HepG2 (cell line): Measurements from ENCODE around the gene TMEM204. TPM values are rescaled to one million over a fixed set of nuclear protein-coding genes. Genes with fewer than 3 reads are reported as not detected.

ENCODE experiments used
- ATAC-seq: fragments of 200-7000 bp; cut with Tn5 transposase; 3 replicates; pipeline ENCODE4 v1.9.1; 2020; ENCODE audit warnings: mild to moderate bottlenecking, moderate library complexity
- BruUV-seq: library from RNA; stranded (reverse); fragments of 400-500 nt; replicated peaks from 2 replicates; lab custom pipeline; 2021; lab: Mats Ljungman, UMichigan
- CTCF ChIA-PET: fragments of 300-600 bp; formaldehyde crosslinking; extraction: SDS; loops from one replicate; lab custom pipeline; 2021; ENCODE audit warnings: low total read pairs, inconsistent platforms, low intra/inter-chr PET ratio; lab: Yijun Ruan, JAX
- POLR2A ChIA-PET: fragments of 350-600 bp; sonication (Branson Sonifier 250); formaldehyde crosslinking; loops from one replicate; lab custom pipeline; 2020; ENCODE audit warnings: antibody characterized with exemption, inconsistent platforms; lab: Yijun Ruan, JAX
- DNase-seq: peaks from one replicate; pipeline ENCODE4 v3.0.0-alpha.2; 2015; ENCODE audit warnings: low spot score
- FAIRE-seq: peaks from 3 replicates; lab custom pipeline; 2011; peaks lifted over from hg19 to GRCh38; lab: Jason Lieb, UNC
- H2AFZ ChIP-seq: one replicate; pipeline ENCODE4 v1.6.1; 2011; ENCODE audit warnings: low read length, inconsistent platforms
- H3K27ac ChIP-seq: fragments of 300-600 bp; 3 replicates; pipeline ENCODE4 v1.8.0; 2011; ENCODE audit warnings: mixed run types, mild to moderate bottlenecking, mixed read lengths, low read length, inconsistent platforms; ENCODE audit not compliant: insufficient read depth; ENCODE audit errors: extremely low read length
- H3K27me3 ChIP-seq, 2 experiments: fragments of 200-600 bp in 1 of 2; 2 replicates in 1 of 2; 3 replicates in 1 of 2; pipeline versions ENCODE4 v1.6.0 to v1.8.0; 2011; ENCODE audit warnings: low read length in 2 of 2, mild to moderate bottlenecking in 2 of 2, moderate library complexity in 2 of 2, inconsistent platforms in 1 of 2; ENCODE audit not compliant: insufficient read depth in 2 of 2, control insufficient read depth in 1 of 2
- H3K36me3 ChIP-seq, 2 experiments: fragments of 200-600 bp in 1 of 2; replicated peaks in 1 of 2; 2 replicates in 1 of 2; 3 replicates in 1 of 2; pipeline versions ENCODE4 v1.5.1 to v1.8.0; 2011; ENCODE audit warnings: low read length in 2 of 2, inconsistent platforms in 1 of 2; ENCODE audit not compliant: insufficient read depth in 2 of 2, control insufficient read depth in 1 of 2
- H3K4me1 ChIP-seq: 2 replicates; pipeline ENCODE4 v1.5.1; 2012; ENCODE audit warnings: low read length, inconsistent platforms; ENCODE audit not compliant: insufficient read depth
- H3K4me2 ChIP-seq: 2 replicates; pipeline ENCODE4 v1.6.0; 2011; ENCODE audit warnings: low read depth, low read length, inconsistent platforms
- H3K4me3 ChIP-seq, 3 experiments: fragments of 200-600 bp in 1 of 3; sonication (generic), shearing (Covaris generic) in 1 of 3; replicated peaks in 1 of 3; 2 replicates each; pipeline ENCODE4 v1.5.1; 2011 to 2016; ENCODE audit warnings: low read length in 3 of 3, inconsistent platforms in 2 of 3, low read depth in 2 of 3, mild to moderate bottlenecking in 2 of 3, control low read depth in 1 of 3, mixed read lengths in 1 of 3; ENCODE audit not compliant: insufficient read depth in 1 of 3
- H3K79me2 ChIP-seq: one replicate; pipeline ENCODE4 v1.6.1; 2011; ENCODE audit warnings: low read length, inconsistent platforms; ENCODE audit not compliant: insufficient read depth
- H3K9ac ChIP-seq: 2 replicates; pipeline ENCODE4 v1.6.0; 2011; ENCODE audit warnings: mild to moderate bottlenecking, low read depth, low read length, inconsistent platforms; ENCODE audit not compliant: insufficient read depth
- H3K9me3 ChIP-seq: 2 replicates; pipeline ENCODE4 v1.5.1; 2012; ENCODE audit warnings: mild to moderate bottlenecking, low read length
- H4K20me1 ChIP-seq: 2 replicates; pipeline ENCODE4 v1.6.0; 2011; ENCODE audit warnings: inconsistent platforms, mild to moderate bottlenecking, low read length, moderate library complexity; ENCODE audit not compliant: insufficient read depth
- ATAD3A ChIP-seq: sonication (generic); formaldehyde crosslinking; IDR thresholded peaks from 2 replicates; pipeline ENCODE4 v1.4.0; 2020; ENCODE audit warnings: missing genetic modification reagents
- FOXA1 ChIP-seq, 2 experiments: fragments of 450-650 bp in 1 of 2; sonication (generic) in 1 of 2; formaldehyde crosslinking in 1 of 2; IDR thresholded peaks; 2 replicates each; pipeline versions ENCODE4 v1.4.0 to v1.6.1; 2016 to 2020; ENCODE audit warnings: missing genetic modification reagents in 1 of 2
- HNRNPK ChIP-seq: fragments of 200-400 bp; formaldehyde crosslinking; IDR thresholded peaks from 2 replicates; pipeline ENCODE4 v1.6.1; 2018; ENCODE audit warnings: low read length, low read depth, moderate library complexity, mild to moderate bottlenecking; ENCODE audit not compliant: poor library complexity, severe bottlenecking
- HOXA5 ChIP-seq: sonication (generic); formaldehyde crosslinking; IDR thresholded peaks from 2 replicates; pipeline ENCODE4 v1.4.0; 2020; ENCODE audit warnings: missing genetic modification reagents
- KDM6A ChIP-seq: IDR thresholded peaks from 2 replicates; pipeline ENCODE4 v1.6.1; 2016; ENCODE audit warnings: low read depth
- LCORL ChIP-seq, 2 experiments: fragments of 450-650 bp in 1 of 2; sonication (generic) in 1 of 2; formaldehyde crosslinking in 1 of 2; IDR thresholded peaks; 2 replicates each; pipeline versions ENCODE4 v1.5.0 to v1.6.1; 2017 to 2020; ENCODE audit warnings: antibody characterized with exemption in 1 of 2, missing genetic modification reagents in 1 of 2
- MYC ChIP-seq: sonication (generic); formaldehyde crosslinking; IDR thresholded peaks from 2 replicates; pipeline ENCODE4 v1.9.0; 2021; ENCODE audit warnings: missing genetic modification reagents, borderline replicate concordance
- PRPF4 ChIP-seq: fragments of 200-400 bp; formaldehyde crosslinking; IDR thresholded peaks from 2 replicates; pipeline ENCODE4 v1.6.1; 2016; ENCODE audit warnings: low read length, low read depth; ENCODE audit not compliant: poor library complexity, severe bottlenecking
- RAD21 ChIP-seq: fragments of 450-650 bp; formaldehyde crosslinking; IDR thresholded peaks from 2 replicates; pipeline ENCODE4 v1.5.0; 2020; ENCODE audit warnings: mild to moderate bottlenecking
- SP2 ChIP-seq: sonication (generic); formaldehyde crosslinking; IDR thresholded peaks from 2 replicates; pipeline ENCODE4 v1.5.1; 2020; ENCODE audit warnings: mild to moderate bottlenecking, missing genetic modification reagents
- TRIM24 ChIP-seq: sonication (generic); formaldehyde crosslinking; IDR thresholded peaks from 2 replicates; pipeline ENCODE4 v1.8.0; 2022; ENCODE audit warnings: mild to moderate bottlenecking, missing genetic modification reagents
- ZBTB46 ChIP-seq: sonication (generic); formaldehyde crosslinking; IDR thresholded peaks from 2 replicates; pipeline ENCODE4 v1.4.0; 2020; ENCODE audit warnings: mild to moderate bottlenecking, missing genetic modification reagents, borderline replicate concordance
- ZBTB7A ChIP-seq: sonication (generic); formaldehyde crosslinking; IDR thresholded peaks from 2 replicates; pipeline ENCODE4 v1.8.0; 2022; ENCODE audit warnings: mild to moderate bottlenecking, missing genetic modification reagents
- ZFY ChIP-seq: sonication (generic); formaldehyde crosslinking; IDR thresholded peaks from 2 replicates; pipeline ENCODE4 v1.4.0; 2020; ENCODE audit warnings: missing genetic modification reagents
- ZNF180 ChIP-seq: sonication (generic); formaldehyde crosslinking; IDR thresholded peaks from 2 replicates; pipeline ENCODE4 v1.4.0; 2020; ENCODE audit warnings: low read depth, missing genetic modification reagents, borderline replicate concordance
- ZNF20 ChIP-seq: sonication (generic); formaldehyde crosslinking; IDR thresholded peaks from 2 replicates; pipeline ENCODE4 v1.4.0; 2020; ENCODE audit warnings: mild to moderate bottlenecking, moderate library complexity, missing genetic modification reagents
- ZNF460 ChIP-seq: sonication (generic); formaldehyde crosslinking; IDR thresholded peaks from 2 replicates; pipeline ENCODE4 v1.5.1; 2020; ENCODE audit warnings: missing genetic modification reagents, mild to moderate bottlenecking, borderline replicate concordance
- ZNF503 ChIP-seq: sonication (generic); formaldehyde crosslinking; IDR thresholded peaks from 2 replicates; pipeline ENCODE4 v1.4.0; 2020; ENCODE audit warnings: missing genetic modification reagents
- ZNF737 ChIP-seq: sonication (generic); formaldehyde crosslinking; IDR thresholded peaks from 2 replicates; pipeline ENCODE4 v1.5.0; 2020; ENCODE audit warnings: missing genetic modification reagents, mild to moderate bottlenecking, borderline replicate concordance
- ZSCAN31 ChIP-seq: sonication (generic); formaldehyde crosslinking; IDR thresholded peaks from 2 replicates; pipeline ENCODE4 v1.5.0; 2020; ENCODE audit warnings: low read depth, mild to moderate bottlenecking, missing genetic modification reagents
- WGBS: methylation state at CpG from one replicate; pipeline ENCODE4 v1.1.6; 2017; ENCODE audit warnings: low lambda C conversion rate; 5-methylcytosine and 5-hydroxymethylcytosine counted together
- in situ Hi-C: cut with HindIII; loops from 2 replicates; pipeline ENCODE4 v1.10.0; 2017; ENCODE audit warnings: low pct_unique_long_range_greater_than_20kb; ENCODE audit not compliant: extremely low pct_ligation_motif_present
- intact Hi-C: fragments of 100-400 bp; cut with micrococcal nuclease; formaldehyde crosslinking; loops from one replicate; pipeline ENCODE4 v1.10.0; 2022; ENCODE audit not compliant: unreplicated experiment
- polyA plus RNA-seq, 8 experiments: library from polyadenylated mRNA; depleted of rRNA in 3 of 8; stranded (reverse) in 7 of 8; unstranded in 1 of 8; fragments of >200 nt; fragmentation: Illumina TruSeq in 4 of 8; extraction: Trizol in 4 of 8; gene quantifications; 2 replicates each; pipeline versions ENCODE4 v1.2.1 to v1.2.3, GENCODE V29; 2011 to 2016; ENCODE audit warnings: low read depth in 4 of 8, missing spikeins in 1 of 8, mixed read lengths in 1 of 8; ENCODE audit not compliant: insufficient read depth in 1 of 8
- total RNA-seq, 5 experiments: library from RNA; depleted of rRNA; stranded (reverse); fragments of >200 nt; fragmentation: Illumina TruSeq; extraction: Trizol; gene quantifications; 2 replicates each; pipeline ENCODE4 v1.2.3, GENCODE V29; 2016; ENCODE audit warnings: low read depth in 1 of 5

TMEM204 gene
- total and polyA plus RNA-seq, 2 of the 13 experiments (the other 11 are each of a cell fraction or from before 2014, with no cell fraction given): not detected

GRCh38 chr16:1537763-1538289 lies 4.4 kb downstream of the TMEM204 start:
- Histone ChIP-seq H3K9ac (no peak overlapping the region), H4K20me1 (no peaks in the 10 kb centered on the region), H3K36me3 (no peaks in the 10 kb centered on the region), H3K4me1 (no peaks in the 10 kb centered on the region), H3K27me3 (no peaks in the 10 kb centered on the region), H3K79me2 (no peaks in the 10 kb centered on the region), H3K27ac (no peak overlapping the region), H2AFZ (no peak overlapping the region), H3K4me3 (no peak overlapping the region), H3K9me3 (no peaks in the 10 kb centered on the region), H3K4me2 (no peak overlapping the region)
- 94% methylated on average over 23 of the region's 26 CpGs for WGBS
- TF ChIP-seq MYC (CRISPR knock-in tag) (no peak), ZNF737 (no peak), ZNF460 (CRISPR knock-in tag) (no peak), LCORL (IDR thresholded peaks at IDR 0.05) (no peak), LCORL (CRISPR knock-in tag; IDR thresholded peaks at IDR 0.05) (no peak), KDM6A (CRISPR knock-in tag) (no peak), TRIM24 (CRISPR knock-in tag) (no peak), HOXA5 (CRISPR knock-in tag) (no peak), ZSCAN31 (CRISPR knock-in tag) (no peak), RAD21 (CRISPR knock-in tag) (no peak), SP2 (CRISPR knock-in tag) (no peak), ZNF503 (CRISPR knock-in tag) (no peak), ZBTB7A (CRISPR knock-in tag) (no peak), HNRNPK (no peak), ZFY (CRISPR knock-in tag) (no peak), ZNF180 (no peak), FOXA1 (IDR thresholded peaks at IDR 0.05) (no peak), FOXA1 (CRISPR knock-in tag; IDR thresholded peaks at IDR 0.05) (no peak), ZBTB46 (CRISPR knock-in tag) (no peak), PRPF4 (no peak), ATAD3A (CRISPR knock-in tag) (no peak), ZNF20 (CRISPR knock-in tag) (no peak)
- POLR2A ChIA-PET: no interaction called here
- in situ Hi-C loops (no loop called here), intact Hi-C loops (no loop called here)
- no peak for FAIRE-seq
- ATAC-seq: no peak
- DNase-seq: no peak
- BruUV-seq: no TSS peak
- CTCF ChIA-PET: no interaction called here
